SU-DHL-6 (cell line): ENCODE measurements around the gene SCN5A.

Source experiments
- EZH2phosphoT487 ChIP-seq: fragments of 200-600 bp; sonication (generic), shearing (Covaris generic); conservative IDR thresholded peaks from 2 replicates; pipeline ENCODE4 v1.6.1; 2018; ENCODE audit warnings: mild to moderate bottlenecking, antibody characterized with exemption, low read length, moderate library complexity, mixed read lengths
- TF ChIP-seq, protein P1 (sequence below): fragments of 200-600 bp; sonication (generic); IDR thresholded peaks from one replicate; pipeline ENCODE4 v1.5.1; 2017; ENCODE audit warnings: antibody characterized with exemption, mild to moderate bottlenecking, low read length, moderate library complexity; ENCODE audit not compliant: insufficient read depth, poor library complexity, severe bottlenecking

GRCh38 chr3:38602576-38603250 is 46.8 kb downstream of the SCN5A start:
- TF ChIP-seq, protein P1, sequence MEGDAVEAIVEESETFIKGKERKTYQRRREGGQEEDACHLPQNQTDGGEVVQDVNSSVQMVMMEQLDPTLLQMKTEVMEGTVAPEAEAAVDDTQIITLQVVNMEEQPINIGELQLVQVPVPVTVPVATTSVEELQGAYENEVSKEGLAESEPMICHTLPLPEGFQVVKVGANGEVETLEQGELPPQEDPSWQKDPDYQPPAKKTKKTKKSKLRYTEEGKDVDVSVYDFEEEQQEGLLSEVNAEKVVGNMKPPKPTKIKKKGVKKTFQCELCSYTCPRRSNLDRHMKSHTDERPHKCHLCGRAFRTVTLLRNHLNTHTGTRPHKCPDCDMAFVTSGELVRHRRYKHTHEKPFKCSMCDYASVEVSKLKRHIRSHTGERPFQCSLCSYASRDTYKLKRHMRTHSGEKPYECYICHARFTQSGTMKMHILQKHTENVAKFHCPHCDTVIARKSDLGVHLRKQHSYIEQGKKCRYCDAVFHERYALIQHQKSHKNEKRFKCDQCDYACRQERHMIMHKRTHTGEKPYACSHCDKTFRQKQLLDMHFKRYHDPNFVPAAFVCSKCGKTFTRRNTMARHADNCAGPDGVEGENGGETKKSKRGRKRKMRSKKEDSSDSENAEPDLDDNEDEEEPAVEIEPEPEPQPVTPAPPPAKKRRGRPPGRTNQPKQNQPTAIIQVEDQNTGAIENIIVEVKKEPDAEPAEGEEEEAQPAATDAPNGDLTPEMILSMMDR = no peak
- TF ChIP-seq EZH2phosphoT487 = no peak
